Hindlimb muscle (tissue), 1 donor: ENCODE results near the gene DHX8. TPM values are rescaled to one million over a fixed set of nuclear protein-coding genes. Genes with fewer than 3 reads are reported as not detected.

Experiments used
- DNase-seq: peaks from one replicate; pipeline ENCODE4 v3.0.0-alpha.2; 2013
- polyA plus RNA-seq: library from polyadenylated mRNA; unstranded; fragments of 120-200 nt; gene quantifications from one replicate; pipeline ENCODE4 v1.2.1, GENCODE V29; 2013; ENCODE audit not compliant: insufficient read length

The DHX8 gene
- polyA plus RNA-seq, 1 donor, result 27.0 TPM

GRCh38 chr17:43548689-43549379 lies 65.1 kb downstream of the DHX8 start:
- DNase-seq, result no peak

- DNase-seq, result no peak
Measured at GRCh38 chr17:43549496-43549895, 65.7 kb downstream of the DHX8 start.

DNA sequence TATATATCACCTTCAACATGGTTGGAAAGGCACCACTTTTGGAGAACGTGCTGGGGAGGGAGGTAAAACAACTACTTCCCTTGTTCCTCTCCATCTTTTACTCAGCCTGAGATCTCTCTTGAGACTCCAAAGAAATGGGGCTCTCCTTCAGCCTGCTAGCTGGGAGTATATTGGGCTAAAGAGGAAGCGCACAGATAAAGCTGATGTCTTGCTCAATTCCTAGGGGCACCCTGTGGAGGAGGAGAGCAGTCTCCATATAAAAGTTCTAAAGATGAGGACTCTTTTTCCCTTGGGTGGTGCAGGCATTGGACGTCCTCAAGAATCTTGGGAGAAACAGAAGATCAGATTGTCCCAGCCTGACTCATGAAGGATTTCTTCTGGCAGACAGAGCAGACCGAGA lies 67.0 kb downstream of the DHX8 start:
- no peak for DNase-seq

DNA sequence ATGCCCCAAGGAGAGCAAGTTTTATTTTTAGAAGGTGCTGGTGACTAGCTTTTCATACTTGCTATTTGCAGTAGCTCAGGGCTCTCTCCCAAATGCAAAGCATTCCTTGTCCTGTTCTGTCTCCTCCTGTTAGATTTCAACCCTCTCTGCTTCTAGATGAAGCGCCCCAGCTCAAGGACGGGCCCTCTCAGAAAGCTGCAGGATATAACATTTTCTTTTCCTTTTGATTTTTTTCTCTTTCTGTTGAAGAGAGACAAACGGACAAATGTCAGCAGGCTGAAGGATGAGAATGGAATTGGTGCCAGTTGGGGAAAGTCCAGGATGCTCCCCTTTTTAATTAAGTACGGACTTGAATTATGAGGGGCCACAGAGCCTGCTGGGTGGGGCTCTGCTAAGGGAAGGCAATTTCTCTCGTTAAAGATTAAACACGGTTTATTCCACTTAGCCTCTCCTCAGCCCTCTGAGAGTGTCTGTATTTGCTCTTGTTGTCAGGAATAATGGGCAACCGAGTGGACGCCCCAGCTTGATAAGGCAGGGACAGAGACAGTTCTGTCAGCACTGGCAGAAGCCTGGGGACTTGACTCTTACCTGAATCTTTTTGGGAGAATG lies 68.6 kb downstream of the DHX8 start:
- no peak for DNase-seq

- no peak for DNase-seq
Measured at GRCh38 chr17:43553573-43553972, 69.8 kb downstream of the DHX8 start.

DNA sequence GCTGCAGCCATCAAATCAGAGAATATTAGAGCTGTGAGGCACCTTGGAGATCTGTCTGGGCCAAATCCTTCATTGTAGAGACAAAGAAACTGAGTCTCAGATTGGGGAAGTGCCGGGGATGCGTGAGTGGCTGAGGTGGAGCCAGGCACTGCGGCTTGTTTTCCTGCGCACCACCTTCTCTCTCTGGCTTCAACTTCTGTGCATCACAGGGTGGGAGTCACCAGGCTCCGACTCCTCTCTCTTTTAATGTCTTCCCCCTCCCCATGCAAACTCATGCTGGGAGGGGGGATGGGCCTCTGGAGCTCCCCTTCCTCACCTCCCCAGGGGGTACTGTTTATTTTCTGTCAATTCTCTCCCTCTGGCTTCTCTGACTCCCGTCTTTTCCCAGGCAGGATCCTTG lies 71.1 kb downstream of the DHX8 start:
- no peak for DNase-seq

GRCh38 chr17:43556292-43556691 lies 72.5 kb downstream of the DHX8 start:
- no peak for DNase-seq

DNA sequence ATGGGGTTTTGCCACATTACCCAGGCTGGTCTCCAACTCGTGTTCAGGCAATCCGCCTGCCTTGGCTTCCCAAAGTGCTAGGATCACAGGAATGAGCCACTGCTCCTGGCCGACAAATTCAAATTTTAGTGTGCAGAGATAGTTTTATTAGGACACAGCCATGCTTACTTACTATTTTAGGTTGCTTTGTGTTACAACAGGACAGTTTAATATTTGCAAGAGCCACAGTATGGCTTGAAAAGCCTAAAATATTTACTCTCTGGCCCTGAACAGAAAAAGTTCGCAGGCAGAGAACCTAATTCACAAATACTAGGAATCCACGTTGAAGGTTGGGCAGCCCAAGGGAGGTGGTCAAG lies 75.0 kb downstream of the DHX8 start:
- DNase-seq, result no peak

DNA sequence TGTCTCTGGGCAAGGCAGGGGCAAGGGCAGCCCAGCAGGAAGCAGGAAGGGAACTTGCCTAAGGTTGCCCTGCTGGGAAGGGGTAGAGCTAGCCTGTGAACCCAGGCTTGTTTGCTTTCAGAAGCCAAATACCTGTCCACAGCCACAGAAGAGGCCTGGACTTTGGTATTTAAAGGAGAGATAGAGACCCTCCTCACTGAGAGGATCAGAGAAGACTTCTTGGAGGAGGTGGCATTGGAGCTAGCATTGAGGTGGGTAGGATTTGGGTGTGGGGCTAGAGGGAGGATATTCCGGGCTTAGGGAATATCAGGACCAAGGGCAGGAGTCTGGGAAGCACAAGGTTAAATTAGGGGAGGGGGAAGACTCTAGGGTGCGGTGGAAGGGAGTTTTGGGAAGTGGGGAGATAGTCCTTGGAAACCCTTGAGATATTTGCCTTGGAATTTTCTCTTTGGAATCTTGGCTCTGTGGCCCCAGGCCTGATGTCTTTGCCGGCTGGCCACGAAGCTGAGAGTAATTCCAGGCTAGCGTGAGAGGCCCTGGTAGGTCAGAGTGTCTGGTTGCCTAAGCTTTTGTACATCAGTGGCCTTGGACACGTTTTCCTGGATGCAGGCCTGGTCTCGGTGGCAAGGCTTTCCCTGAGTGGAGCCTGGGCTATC lies 75.5 kb downstream of the DHX8 start:
- peak; percentile 70 for DNase-seq

DNA sequence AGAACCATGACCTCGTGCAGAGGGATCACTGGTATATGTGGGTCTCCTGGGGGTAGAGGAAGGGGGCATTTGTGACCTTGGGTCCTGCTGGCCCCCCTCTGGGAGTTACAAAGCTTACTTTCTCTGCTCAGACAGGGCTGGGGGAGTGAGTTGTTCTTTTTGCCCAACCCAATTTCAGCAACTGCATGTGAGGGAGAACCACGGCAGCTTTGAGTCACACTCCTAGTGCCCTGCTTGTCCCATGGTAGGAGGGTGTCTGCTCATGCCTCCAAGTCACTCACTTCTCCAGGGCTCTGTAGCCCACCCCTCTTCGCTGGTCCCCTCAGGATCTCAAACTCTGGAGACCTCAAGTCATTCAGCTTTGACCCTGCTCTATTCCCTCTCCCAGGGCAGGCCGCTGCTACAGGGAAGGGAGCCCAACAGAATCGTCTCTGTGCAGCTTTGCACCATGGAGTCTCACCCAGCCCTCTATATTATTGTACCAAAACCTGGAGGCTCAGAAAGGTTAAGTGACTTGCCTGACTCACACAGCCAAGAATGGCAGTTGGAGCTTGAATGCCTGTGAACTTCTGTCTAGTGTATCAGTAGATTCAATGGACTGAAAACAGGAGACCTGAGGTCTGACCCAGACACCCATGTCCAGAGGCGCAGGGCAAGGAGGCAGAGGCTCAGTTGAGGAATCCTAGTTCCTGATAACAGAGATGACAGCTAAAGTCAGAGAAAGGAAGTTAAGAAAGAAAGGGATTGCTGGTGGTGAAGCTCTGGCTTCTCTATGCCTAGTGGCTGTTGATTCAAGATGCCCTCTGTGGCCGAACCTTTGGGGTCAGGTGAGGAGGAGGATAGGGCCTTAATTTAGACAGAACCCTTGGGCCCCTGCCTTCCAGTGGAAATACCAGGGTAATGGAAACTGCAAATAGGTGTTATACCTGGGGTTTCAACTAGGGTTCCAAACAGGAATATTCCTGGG lies 77.0 kb downstream of the DHX8 start:
- DNase-seq, result no peak

GRCh38 chr17:43562679-43563599 lies 79.2 kb downstream of the DHX8 start:
- no peak for DNase-seq

GRCh38 chr17:43563600-43564594 lies 80.1 kb downstream of the DHX8 start:
- no peak for DNase-seq

GRCh38 chr17:43568506-43569082 lies 84.8 kb downstream of the DHX8 start:
- no peak for DNase-seq

DNA sequence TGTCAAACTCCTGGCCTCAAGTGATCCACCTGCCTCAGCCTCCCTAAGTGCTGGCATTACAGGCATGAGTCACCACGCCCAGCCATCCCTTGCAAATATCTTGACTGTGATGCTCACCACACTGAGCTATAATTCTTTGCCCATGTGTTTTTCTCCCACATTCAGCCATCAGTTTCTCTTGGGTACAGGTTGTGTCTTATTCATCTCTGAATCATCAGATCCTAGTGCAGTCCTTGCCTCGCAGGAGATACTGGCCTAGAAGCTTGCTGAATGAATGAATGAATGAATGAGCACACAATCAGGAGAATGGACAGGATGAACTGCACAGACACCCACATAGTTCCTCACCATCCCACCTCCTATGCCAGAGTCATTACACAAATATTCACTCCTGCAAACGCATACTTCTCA lies 86.7 kb downstream of the DHX8 start:
- no peak for DNase-seq

GRCh38 chr17:43572368-43572980 lies 88.7 kb downstream of the DHX8 start:
- DNase-seq, result no peak

DNA sequence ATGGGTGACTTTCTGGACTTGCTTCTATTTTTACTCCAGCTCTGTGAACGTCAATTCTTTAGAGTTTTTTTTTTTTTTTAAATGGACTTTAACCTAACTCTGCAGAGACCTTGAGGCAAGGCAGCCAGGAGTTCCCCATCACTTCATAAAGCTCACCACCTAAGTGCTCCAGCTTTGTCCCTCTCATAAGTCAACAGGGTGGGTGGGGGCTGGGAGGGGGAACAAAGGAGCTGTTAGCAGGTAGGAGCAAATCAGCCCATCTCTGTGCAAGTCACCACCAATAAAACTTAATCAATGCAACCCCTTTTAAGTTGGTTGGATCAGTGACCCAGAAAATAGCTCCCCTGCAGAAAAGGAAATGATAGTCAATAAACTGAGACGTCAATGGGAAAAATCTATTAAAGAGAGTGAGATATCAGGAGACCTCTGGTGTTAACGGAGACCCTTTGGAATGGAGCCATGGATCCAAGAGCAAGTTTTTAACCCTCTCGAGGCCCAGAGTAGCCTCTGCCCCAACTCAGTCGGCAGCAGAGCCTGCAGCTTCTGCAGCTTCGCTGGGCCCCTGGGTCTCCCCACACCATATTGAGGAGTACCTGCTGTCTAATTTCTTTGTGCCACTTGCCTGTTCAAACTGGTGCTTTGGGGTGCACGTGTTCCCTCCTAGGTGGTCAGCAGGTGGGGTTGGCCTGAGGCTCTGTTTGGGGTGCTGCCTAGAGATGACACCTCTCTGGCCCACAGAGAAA lies 90.0 kb downstream of the DHX8 start:
- DNase-seq, result no peak

DNA sequence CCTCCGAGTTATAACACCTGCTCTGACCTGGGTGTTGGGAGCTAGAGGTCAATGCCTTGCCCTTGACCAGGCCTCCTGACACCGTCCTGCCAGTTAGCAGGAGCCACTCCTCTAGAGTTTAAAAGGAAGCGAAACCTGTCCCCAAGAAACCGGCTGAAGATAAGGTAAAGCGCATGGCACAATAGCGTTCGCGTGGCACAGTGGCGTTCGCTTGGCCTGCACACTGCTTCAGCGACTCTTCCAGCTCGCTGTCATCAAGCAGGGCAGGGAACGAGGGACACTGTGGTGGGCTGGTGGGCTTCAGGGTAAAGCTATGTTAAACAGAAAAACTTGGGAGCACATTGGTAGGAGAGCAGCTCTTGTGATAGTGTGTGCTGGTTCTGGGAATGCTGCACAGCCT lies 90.6 kb downstream of the DHX8 start:
- no peak for DNase-seq

DNA sequence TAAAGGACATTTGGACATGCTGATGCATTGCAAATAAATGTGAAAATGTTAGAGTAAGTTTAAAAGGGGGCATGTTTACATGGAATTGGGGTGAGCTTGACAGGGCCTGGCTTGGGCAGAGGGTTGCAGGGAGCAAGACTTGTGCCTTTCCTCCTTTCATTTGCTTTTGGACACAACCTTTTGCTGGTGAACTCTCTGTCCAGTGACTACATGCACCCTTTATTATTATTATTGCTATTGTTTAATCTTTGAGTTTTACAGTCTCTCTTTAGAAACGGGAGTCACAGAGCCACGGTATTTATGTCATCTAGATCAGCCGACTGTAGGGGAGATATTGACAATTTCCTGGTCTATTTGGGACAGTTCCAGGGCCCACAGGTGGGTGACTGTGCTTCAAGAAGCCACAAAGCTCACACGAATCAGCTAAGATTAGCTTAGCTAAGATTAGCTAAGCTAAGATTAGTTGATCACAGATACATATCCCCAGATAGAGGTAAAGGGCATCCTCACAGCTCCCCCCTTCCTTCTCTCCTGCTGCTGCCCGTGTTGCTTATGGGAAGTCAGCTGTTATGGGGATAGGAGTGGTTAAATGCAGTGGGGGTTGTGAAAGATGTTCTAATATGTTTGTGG lies 91.2 kb downstream of the DHX8 start:
- no peak for DNase-seq
